Measurements from ENCODE around the gene GPR107.

The GPR107 gene

GRCh38 chr9:130041648-130042405 lies 11.9 kb upstream of the GPR107 start:
- peak overlapping the region; percentile 96 for H3K4me3 ChIP-seq (replicated peaks; ENCODE audit: low read depth, low read length)
- TF ChIP-seq CTCF (IDR thresholded peaks at IDR 0.05; ENCODE audit: insufficient read depth, low read length, poor library complexity, severe bottlenecking), result no peak
- DNase-seq (ENCODE audit: extremely low read depth, insufficient read length), result no peak

GRCh38 chr9:130042406-130042884 lies 11.3 kb upstream of the GPR107 start:
- H3K27me3 ChIP-seq (replicated peaks; ENCODE audit: control insufficient read depth, insufficient read depth, low read length), result no peaks in the 10 kb centered on the region
- H3K36me3 ChIP-seq (ENCODE audit: control insufficient read depth, insufficient read depth, low read length), result no peaks in the 10 kb centered on the region; the same call in 1 of the 2 replicates
- TF ChIP-seq CTCF (IDR thresholded peaks at IDR 0.05; ENCODE audit: insufficient read depth, low read length, poor library complexity, severe bottlenecking), result no peak
- H3K4me3 ChIP-seq (replicated peaks; ENCODE audit: low read depth, low read length), result peak overlapping the region; percentile 96
- no peak for DNase-seq (ENCODE audit: extremely low read depth, insufficient read length)

More at GRCh38 chr9:130041648-130042405, 11.9 kb upstream of the GPR107 start:
- no peaks in the 10 kb centered on the region; the same call in 1 of the 2 replicates for H3K36me3 ChIP-seq (ENCODE audit: control insufficient read depth, insufficient read depth, low read length)
- H3K27me3 ChIP-seq (replicated peaks; ENCODE audit: control insufficient read depth, insufficient read depth, low read length), result no peaks in the 10 kb centered on the region

GRCh38 chr9:130042885-130043653 lies 10.6 kb upstream of the GPR107 start, which contains the start of gene FNBP1:
FNBP1 (minus strand) TSS chr9:130043189; CDS start chr9:130042975, 214 bp downstream.
- DNase-seq (ENCODE audit: extremely low read depth, insufficient read length), result peak; percentile 87
- H3K36me3 ChIP-seq (ENCODE audit: control insufficient read depth, insufficient read depth, low read length), result no peaks in the 10 kb centered on the region; the same call in 1 of the 2 replicates
- peak within 1 kb of the TSS; percentile 96 for H3K4me3 ChIP-seq (replicated peaks; ENCODE audit: low read depth, low read length)
- TF ChIP-seq CTCF (IDR thresholded peaks at IDR 0.05; ENCODE audit: insufficient read depth, low read length, poor library complexity, severe bottlenecking), result no peak
- H3K27me3 ChIP-seq (replicated peaks; ENCODE audit: control insufficient read depth, insufficient read depth, low read length), result no peaks in the 10 kb centered on the region

GRCh38 chr9:130043654-130044623 lies 9.8 kb upstream of the GPR107 start:
- Histone ChIP-seq H3K4me3 (replicated peaks; ENCODE audit: low read depth, low read length) (peak overlapping the region; percentile 75), H3K27me3 (replicated peaks; ENCODE audit: control insufficient read depth, insufficient read depth, low read length) (no peaks in the 10 kb centered on the region), H3K36me3 (ENCODE audit: control insufficient read depth, insufficient read depth, low read length) (no peaks in the 10 kb centered on the region)
- DNase-seq (ENCODE audit: extremely low read depth, insufficient read length), result no peak
- TF ChIP-seq CTCF (IDR thresholded peaks at IDR 0.05; ENCODE audit: insufficient read depth, low read length, poor library complexity, severe bottlenecking), result no peak
